Smooth muscle cell (in vitro differentiated cells): ENCODE data around the gene GZMH. TPM values are rescaled to one million over a fixed set of nuclear protein-coding genes. Genes with fewer than 3 reads are reported as not detected.

Experiments
- DNase-seq: peaks from one replicate; lab custom pipeline; 2025; ENCODE audit not compliant: unreplicated experiment; lab: John Stamatoyannopoulos, UW
- H2AFZ ChIP-seq: fragments of 200-600 bp; sonication (generic); 2 replicates; pipeline ENCODE4 v1.6.0; 2016; ENCODE audit warnings: antibody characterized with exemption, low read depth, mild to moderate bottlenecking
- H3F3A ChIP-seq: fragments of 200-600 bp; sonication (generic); 2 replicates; pipeline ENCODE4 v1.6.0; 2017; ENCODE audit warnings: antibody characterized with exemption, low read depth
- H3K27ac ChIP-seq: fragments of 200-600 bp; sonication (generic); 2 replicates; pipeline ENCODE4 v1.5.1; 2016; ENCODE audit warnings: low read depth, mild to moderate bottlenecking
- H3K27me3 ChIP-seq: fragments of 200-600 bp; sonication (generic); 2 replicates; pipeline ENCODE4 v1.6.1; 2016; ENCODE audit warnings: low read depth, mild to moderate bottlenecking
- H3K36me3 ChIP-seq: fragments of 200-600 bp; sonication (generic); 2 replicates; pipeline ENCODE4 v1.5.1; 2016; ENCODE audit warnings: low read depth
- H3K4me1 ChIP-seq: fragments of 200-600 bp; sonication (generic); 2 replicates; pipeline ENCODE4 v1.5.1; 2016; ENCODE audit warnings: low read depth
- H3K4me2 ChIP-seq: fragments of 200-600 bp; sonication (generic); 2 replicates; pipeline ENCODE4 v1.6.0; 2016; ENCODE audit warnings: mild to moderate bottlenecking
- H3K4me3 ChIP-seq: fragments of 200-600 bp; sonication (generic); 2 replicates; pipeline ENCODE4 v1.5.1; 2016; ENCODE audit warnings: mild to moderate bottlenecking
- H3K79me2 ChIP-seq: fragments of 200-600 bp; sonication (generic); 2 replicates; pipeline ENCODE4 v1.6.0; 2016; ENCODE audit warnings: low read depth, mild to moderate bottlenecking
- H3K9ac ChIP-seq: fragments of 200-600 bp; sonication (generic); 2 replicates; pipeline ENCODE4 v1.6.0; 2016; ENCODE audit warnings: low read depth
- H3K9me3 ChIP-seq: fragments of 200-600 bp; sonication (generic); replicated peaks from 2 replicates; pipeline ENCODE4 v1.5.1; 2016; ENCODE audit warnings: low read depth
- H4K20me1 ChIP-seq: fragments of 200-600 bp; sonication (generic); 2 replicates; pipeline ENCODE4 v1.6.0; 2016; ENCODE audit warnings: low read depth
- CTCF ChIP-seq: fragments of 200-600 bp; sonication (generic); IDR thresholded peaks from 2 replicates; pipeline ENCODE4 v1.5.1; 2017; ENCODE audit warnings: borderline replicate concordance, mild to moderate bottlenecking, antibody characterized with exemption; ENCODE audit not compliant: insufficient read depth, poor library complexity, severe bottlenecking
- WGBS: methylation state at CpG from one replicate; pipeline ENCODE4 v1.1.7; 2016; ENCODE audit warnings: low lambda C conversion rate; 5-methylcytosine and 5-hydroxymethylcytosine counted together
- polyA plus RNA-seq: library from polyadenylated mRNA; unstranded; fragments of >200 nt; fragmentation: Nextera tagmentation; extraction: Ambion mirVana; gene quantifications from 2 replicates; pipeline ENCODE4 v1.2.1, GENCODE V29; 2016
- total RNA-seq: library from RNA; depleted of rRNA; stranded (reverse); fragments of >200 nt; gene quantifications from 2 replicates; pipeline ENCODE4 v1.2.3, GENCODE V29; 2014

GZMH gene
- total and polyA plus RNA-seq, 2 experiments from 2014 or later: not detected

- Histone ChIP-seq H3K36me3 (no peaks in the 10 kb centered on the region), H3K79me2 (no peaks in the 10 kb centered on the region), H3K4me3 (no peak overlapping the region), H3F3A (no peaks in the 10 kb centered on the region), H3K27me3 (no peaks in the 10 kb centered on the region), H3K4me1 (no peaks in the 10 kb centered on the region), H3K9ac (no peak overlapping the region), H2AFZ (no peak overlapping the region), H3K4me2 (no peak overlapping the region), H3K9me3 (no peaks in the 10 kb centered on the region), H3K27ac (no peak overlapping the region), H4K20me1 (no peaks in the 10 kb centered on the region)
- no peak for DNase-seq
- TF ChIP-seq CTCF: no peak
- WGBS: 64% methylated on average over 2 of the region's 2 CpGs
These were observed 30.9 kb downstream of the GZMH start for GRCh38 chr14:24578558-24578957.

- H3K4me2 ChIP-seq: no peak overlapping the region
- no peaks in the 10 kb centered on the region for H3F3A ChIP-seq
- WGBS: 66% methylated on average over 5 of the region's 5 CpGs
- no peak overlapping the region for H2AFZ ChIP-seq
- no peaks in the 10 kb centered on the region for H3K4me1 ChIP-seq
- no peak for DNase-seq
- TF ChIP-seq CTCF: no peak
- no peak overlapping the region for H3K4me3 ChIP-seq
- no peaks in the 10 kb centered on the region for H3K36me3 ChIP-seq
- no peaks in the 10 kb centered on the region for H4K20me1 ChIP-seq
- no peak overlapping the region for H3K9ac ChIP-seq
- H3K27ac ChIP-seq: no peak overlapping the region
- no peaks in the 10 kb centered on the region for H3K27me3 ChIP-seq
- H3K9me3 ChIP-seq: no peaks in the 10 kb centered on the region
- H3K79me2 ChIP-seq: no peaks in the 10 kb centered on the region
These were observed 32.7 kb downstream of the GZMH start for GRCh38 chr14:24576771-24577170.

- WGBS: 87% methylated on average over 3 of the region's 3 CpGs
- H3K36me3 ChIP-seq: no peaks in the 10 kb centered on the region
- H3K79me2 ChIP-seq: no peaks in the 10 kb centered on the region
- no peak within 1 kb of the TSS for H3K27ac ChIP-seq
- H3K27me3 ChIP-seq: no peaks in the 10 kb centered on the region
- no peak for TF ChIP-seq CTCF
- H2AFZ ChIP-seq: no peak within 1 kb of the TSS
- H3K9ac ChIP-seq: no peak within 1 kb of the TSS
- no peaks in the 10 kb centered on the region for H3K4me1 ChIP-seq
- H3K4me2 ChIP-seq: no peak within 1 kb of the TSS
- no peaks in the 10 kb centered on the region for H4K20me1 ChIP-seq
- H3F3A ChIP-seq: no peaks in the 10 kb centered on the region
- DNase-seq: no peak
- no peaks in the 10 kb centered on the region for H3K9me3 ChIP-seq
- no peak within 1 kb of the TSS for H3K4me3 ChIP-seq
These were observed 33.3 kb downstream of the GZMH start, which contains the start of gene CTSG for GRCh38 chr14:24576182-24576581. CTSG (minus strand) TSS chr14:24576250; CDS start chr14:24576223, 27 bp downstream.

- no peaks in the 10 kb centered on the region for H3K79me2 ChIP-seq
- DNase-seq: no peak
- no peaks in the 10 kb centered on the region for H3K36me3 ChIP-seq
- no peak for TF ChIP-seq CTCF
- no peaks in the 10 kb centered on the region for H3F3A ChIP-seq
- H4K20me1 ChIP-seq: no peaks in the 10 kb centered on the region
- no peak overlapping the region for H3K4me3 ChIP-seq
- H3K4me2 ChIP-seq: no peak overlapping the region
- no peaks in the 10 kb centered on the region for H3K9me3 ChIP-seq
- H3K4me1 ChIP-seq: no peaks in the 10 kb centered on the region
- WGBS: 88% methylated on average over 27 of the region's 27 CpGs
- no peak overlapping the region for H3K9ac ChIP-seq
- no peak overlapping the region for H3K27ac ChIP-seq
- H3K27me3 ChIP-seq: no peaks in the 10 kb centered on the region
- H2AFZ ChIP-seq: no peak overlapping the region
These were observed 35.2 kb downstream of the GZMH start for GRCh38 chr14:24574206-24574774.
